Activated CD8-positive, alpha-beta memory T cell treated with anti-CD3 and anti-CD28 coated beads for 1 hour (primary cell): ENCODE results near the gene ATG16L2.
"Not testable (repeated sequence)": the region's sequence is repeated elsewhere in the genome, so short reads cannot be mapped to it uniquely, and the experiment has no call there.

Source experiments
- DNase-seq, 2 donors: peaks; one replicate each; pipeline ENCODE4 v3.0.0-alpha.2; 2020; ENCODE audit warnings: low read depth in 1 of 2; ENCODE audit errors: extremely low read depth in 1 of 2

Gene ATG16L2

DNA sequence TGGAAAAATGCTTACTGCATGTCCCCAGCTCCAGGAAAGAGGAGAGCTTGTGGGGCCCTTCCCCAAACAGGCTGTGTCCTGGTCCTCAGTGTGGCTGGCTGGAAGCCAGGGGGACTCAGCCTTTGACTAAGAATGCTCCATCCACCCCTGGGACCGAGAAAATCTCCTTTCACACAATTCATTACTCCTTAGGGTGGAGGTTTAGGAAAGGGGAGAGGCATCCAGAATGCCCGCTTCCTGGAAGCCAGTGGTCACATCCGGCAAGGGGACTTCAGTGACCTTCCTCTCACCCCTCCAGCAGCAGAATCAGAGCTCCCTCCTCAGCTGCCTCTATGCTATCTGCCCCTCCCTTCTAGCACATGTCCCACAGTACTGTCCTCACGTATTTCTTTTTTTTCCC is 21.9 kb downstream of the ATG16L2 start:
- no peak for DNase-seq

DNA sequence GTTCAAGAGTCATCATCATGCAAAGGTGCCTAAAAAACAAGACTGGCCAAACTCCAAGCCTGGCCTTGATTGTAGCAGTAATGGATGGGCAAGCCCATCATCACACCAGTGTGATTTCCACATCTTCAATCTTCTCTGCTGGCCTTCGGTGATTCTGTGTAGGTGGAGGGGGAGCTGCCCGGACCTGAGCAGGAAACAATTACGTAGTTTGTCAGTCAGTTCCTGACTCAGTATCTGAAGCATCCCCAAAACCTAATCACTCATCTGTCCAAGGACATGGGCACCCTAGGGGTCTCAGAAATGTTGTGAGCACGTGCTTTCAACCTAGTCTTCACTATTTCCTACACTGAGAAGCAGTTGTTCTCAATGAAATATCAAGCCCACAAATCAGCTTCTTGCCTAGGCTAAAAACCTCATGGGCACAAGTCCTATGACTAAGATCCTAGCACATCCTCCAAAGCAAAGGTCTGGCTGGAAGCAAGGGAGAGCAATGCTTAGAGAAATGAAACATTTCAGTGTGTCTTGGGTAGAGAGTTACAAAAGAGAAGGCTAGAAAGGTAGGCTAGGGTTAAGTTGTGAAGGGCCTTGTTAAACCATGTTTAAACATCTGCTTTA is 24.6 kb downstream of the ATG16L2 start:
- no peak for DNase-seq

DNA sequence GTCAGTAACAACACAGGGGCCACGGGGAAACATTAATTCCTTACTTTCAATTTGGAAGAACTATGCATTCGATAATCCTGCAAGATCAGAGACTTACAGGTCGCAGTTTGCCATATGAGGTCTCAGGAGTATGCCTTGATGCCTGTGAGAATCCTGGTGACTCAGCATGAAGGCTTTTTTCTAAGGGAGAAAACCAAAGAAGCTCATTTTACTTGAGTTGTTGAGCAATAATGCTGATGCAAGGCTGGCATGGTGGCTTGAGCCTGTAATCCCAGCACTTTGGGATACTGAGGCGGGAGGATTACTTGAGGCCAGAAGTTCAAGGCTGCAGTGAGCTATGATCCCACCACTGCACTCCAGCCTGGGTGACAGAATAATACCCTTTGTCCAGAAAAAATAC is 26.6 kb downstream of the ATG16L2 start:
- DNase-seq = no peak

DNA sequence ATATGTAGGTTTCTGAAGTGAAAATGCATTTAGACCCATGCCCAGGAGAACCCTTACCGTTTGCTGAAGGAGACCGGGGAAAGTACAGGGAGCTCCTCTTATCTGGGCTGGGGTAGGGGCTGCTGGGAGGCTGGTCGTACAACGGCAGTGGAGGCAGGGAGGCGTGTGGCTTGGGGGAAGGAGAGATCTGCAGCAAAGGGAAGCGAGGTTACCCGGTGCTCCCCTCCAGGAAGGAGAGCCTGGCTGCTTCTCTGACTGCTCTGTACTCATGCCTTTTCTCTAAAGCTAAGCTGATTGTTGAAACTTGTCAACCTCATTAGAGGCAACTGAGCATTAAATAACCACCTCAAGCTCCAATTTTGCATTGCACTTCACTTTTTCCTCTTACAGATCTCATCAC is 27.2 kb downstream of the ATG16L2 start:
- DNase-seq = no peak

DNA sequence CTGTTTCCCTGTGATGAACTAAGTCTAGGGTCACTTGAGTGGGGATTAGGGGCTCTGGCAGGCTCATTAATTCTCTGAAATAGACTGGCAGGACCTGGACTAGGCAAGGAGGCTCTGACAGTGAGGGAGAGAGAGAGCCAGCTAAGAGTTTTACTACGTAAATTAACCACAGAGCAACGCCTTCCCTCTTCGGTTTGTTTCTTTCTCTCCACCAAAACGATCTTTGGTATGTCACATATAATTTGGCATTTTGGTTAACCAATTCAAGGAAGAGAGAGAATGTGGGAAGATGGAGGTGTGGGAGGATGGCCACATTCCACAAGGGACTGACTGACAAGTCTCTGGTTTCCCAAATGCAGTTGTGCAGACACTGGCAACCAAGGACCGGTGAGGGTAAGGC is 27.9 kb downstream of the ATG16L2 start:
- no peak for DNase-seq

DNA sequence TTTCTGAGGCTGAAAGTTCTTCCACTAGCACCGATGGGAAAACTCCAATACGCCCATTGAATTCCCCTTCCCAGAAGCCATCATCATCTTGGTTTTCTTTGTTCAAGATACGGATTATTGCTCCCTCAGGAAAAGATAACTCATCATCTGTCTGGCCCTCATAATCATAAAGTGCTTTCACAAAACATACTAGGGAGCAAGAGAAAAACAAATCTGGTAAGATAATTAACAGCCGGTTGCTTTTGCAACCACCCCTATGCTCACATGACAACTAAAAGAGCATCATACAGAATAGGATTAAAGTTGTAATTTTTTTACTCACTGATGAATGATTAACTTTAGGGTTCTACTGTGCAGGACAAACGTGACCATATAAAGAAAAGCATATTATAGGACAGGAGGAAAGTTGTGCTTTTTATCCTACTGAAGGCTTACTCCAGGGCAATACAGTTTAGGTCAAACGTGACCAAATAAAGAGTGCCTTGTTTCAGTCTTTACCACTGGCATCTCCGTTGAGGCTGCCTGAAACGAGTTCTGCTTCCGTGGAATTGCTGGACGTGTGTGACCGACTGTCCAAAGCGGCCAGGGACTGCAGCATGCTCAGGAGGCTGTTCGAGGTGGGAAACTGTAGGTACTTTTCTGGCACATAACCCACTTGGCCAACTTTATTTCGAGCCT is 28.6 kb downstream of the ATG16L2 start:
- no peak for DNase-seq

DNA sequence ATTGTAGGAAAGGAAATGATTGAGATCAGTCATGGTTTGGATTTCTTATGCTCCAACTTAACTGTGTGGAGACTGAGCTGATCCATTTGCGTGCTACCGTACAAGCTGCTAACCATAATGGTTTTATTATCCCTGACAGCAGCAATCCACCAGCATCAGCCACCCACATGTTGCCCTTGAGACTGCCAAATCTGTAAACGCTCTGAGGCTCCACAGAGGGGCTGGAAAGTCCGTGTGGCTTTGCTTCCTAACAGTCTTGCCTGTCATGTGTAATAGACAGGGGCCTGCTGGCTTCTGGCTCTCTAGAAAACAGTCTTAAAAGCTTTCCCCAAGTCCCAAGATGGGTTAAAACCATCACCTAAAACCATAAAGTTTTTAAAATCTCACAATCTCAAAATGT is 30.1 kb downstream of the ATG16L2 start:
- no peak for DNase-seq

DNA sequence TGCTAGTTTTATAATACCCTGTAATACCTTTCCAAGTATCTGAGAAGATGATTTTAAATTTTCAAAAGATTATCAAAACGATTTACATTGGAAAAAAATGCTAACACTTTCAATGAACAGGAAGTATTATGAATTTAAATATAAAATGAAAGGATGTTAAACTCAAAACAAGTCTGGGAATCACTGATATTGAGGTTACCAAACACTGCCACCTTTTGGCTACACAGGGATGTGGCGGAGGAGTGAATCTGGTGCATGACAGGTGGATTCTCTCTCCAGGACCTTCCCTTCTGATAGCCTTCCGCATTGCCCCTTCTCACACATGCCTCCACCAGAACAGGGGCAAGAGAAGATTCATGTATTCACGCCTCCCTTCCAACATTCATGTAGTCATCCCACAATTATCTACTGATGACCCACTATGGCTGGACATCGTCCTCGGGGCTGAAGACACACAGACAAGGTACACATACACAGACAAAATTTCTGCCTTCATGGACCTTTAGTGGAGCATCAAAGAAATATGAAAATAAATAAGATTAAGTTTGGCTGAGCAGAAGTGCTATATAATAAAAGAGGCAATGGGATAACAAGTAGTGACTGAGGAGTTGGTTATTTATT is 34.7 kb downstream of the ATG16L2 start:
- DNase-seq = no peak

DNA sequence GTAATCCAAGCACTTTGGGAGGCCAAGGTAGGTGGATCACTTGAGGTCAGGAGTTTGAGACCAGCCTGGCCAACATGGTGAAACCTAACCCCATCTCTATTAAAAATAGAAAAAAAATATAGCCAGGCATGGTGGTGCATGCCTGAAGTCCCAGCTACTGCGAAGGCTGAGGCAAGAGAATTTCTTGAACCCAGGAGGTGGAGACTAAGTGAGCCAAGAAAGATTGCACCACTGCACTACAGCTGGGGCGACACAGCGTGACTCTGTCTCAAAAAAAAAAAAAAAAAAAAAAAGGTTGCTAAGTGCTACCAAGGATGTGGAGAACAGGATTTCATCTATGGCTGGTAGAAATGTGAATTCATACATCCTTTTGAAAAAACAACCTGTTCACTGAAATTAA is 36.6 kb downstream of the ATG16L2 start:
- no peak for DNase-seq

DNA sequence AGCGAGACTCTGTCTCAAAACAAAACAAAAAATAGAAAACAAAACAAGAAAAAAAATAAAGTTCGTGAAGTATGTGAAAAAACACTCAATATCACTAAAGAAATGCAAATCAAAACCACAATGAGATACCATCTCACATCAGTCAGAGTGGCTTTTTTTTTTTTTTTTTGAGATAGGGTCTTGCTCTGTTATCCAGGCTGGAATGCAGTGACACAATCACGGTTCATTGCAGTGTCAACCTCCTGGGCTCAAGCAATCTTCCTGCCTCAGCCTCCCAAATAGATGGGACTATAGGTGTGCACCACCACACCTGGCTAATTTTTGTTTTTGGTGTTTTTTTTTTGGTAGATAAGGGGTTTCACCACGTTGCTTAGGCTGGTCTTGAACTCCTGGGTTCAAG is 37.5 kb downstream of the ATG16L2 start:
- DNase-seq = no peak

DNA sequence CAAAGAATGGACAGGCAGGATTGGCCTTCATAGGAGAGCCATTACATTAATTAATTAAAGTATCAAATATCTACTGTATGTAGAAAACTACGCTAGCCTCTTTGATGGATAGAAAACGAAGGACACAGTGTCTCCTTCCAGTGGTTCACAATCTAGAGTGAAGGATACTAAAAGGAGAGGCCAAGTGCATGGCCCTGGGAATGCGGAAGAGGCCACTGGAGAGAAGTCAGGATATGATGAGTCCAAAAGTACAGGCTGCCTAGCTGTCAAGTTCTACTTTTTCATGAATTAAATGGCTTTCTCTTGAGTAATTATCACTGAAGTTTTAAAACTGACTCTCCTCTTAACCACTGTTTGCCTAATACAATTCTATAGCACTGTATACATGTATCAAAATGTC is 41.9 kb downstream of the ATG16L2 start:
- DNase-seq = no peak

DNA sequence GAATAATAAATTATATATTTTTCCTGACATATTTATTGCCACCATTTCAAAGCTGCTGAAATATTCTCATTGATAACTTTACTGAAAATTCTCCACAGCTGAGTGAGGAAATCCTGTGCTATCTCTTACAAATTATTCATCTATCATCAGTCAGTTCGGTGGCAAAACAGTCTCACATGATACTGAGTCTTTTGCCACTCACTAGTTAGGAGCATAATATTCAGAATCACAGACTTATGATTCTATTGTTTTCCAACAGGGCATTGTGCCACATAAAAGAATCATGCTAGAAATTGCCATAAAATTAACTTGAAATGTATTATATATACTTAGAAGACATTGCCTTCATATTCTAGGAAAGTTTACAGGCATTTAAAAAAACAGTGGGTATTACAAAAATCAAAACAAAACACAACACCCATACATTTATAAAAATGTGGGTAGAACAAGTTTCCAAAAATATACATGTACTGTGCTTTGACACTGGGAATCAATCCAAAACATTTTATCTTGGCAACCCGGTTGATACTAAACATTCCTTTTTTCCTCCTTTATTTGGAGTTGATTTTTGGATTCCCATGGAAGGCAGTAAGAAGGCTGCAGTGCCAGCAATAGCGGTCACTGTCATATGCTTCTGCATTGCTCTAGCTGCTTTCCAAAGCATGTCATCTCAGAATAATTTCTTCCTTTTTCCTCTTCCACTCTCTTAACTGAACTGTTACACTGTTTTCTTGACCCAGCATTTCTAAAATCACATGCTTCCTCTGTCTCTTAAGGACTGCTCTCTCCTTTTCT is 42.5 kb downstream of the ATG16L2 start:
- DNase-seq = no peak

DNA sequence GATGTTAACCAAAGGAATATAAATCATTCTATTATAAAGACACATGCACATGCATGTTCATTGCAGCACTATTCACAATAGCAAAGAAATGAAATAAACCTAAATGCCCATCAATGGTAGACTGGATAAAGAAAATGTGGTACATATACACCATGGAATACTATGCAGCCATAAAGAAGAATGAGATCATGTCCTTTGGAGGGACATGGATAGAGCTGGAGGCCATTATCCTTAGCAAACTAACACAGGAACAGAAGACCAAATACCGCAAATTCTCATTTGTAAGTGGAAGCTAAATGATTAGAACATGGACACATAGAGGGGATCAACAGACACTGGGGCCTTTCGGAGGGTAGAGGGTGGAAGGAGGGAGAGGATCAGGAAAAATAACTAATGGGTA is 44.1 kb downstream of the ATG16L2 start:
- DNase-seq = not testable (repeated sequence)

DNA sequence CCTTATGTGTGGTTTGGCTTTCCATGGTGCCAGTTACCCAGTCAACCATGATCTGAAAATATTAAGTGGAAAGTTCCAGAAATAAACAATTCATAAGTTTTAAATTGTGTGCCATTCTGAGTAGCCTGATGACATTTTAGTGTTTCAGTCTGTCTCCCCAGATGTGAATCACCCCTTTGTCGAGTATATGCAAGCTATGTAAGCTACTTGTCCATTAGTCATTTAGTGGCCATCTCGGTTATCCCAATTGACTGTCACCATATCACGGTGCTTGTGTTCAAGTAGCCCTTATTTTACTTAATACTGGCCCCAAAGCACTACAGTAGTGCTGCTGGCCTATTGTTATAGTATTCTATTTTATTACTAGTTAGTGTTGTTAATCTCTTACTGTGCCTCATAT is 44.9 kb downstream of the ATG16L2 start:
- no peak for DNase-seq

DNA sequence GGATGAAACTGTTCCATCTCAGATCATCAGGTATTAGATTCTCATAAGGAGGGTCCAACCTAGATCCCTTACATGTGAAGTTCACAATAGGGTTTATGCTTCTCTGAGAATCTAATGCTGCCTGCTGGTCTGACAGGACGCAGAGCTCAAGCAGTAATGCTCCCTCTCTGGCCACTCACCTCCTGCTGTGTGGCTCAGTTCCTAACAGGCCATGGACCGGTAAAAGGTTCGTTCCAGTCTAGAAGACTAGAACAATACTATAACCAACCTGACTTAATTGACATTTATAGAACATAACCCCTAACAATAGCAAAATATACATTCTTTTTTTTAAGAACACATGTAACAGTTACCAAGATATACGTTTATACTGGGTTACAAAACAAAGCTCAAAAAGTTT is 45.8 kb downstream of the ATG16L2 start:
- no peak for DNase-seq

DNA sequence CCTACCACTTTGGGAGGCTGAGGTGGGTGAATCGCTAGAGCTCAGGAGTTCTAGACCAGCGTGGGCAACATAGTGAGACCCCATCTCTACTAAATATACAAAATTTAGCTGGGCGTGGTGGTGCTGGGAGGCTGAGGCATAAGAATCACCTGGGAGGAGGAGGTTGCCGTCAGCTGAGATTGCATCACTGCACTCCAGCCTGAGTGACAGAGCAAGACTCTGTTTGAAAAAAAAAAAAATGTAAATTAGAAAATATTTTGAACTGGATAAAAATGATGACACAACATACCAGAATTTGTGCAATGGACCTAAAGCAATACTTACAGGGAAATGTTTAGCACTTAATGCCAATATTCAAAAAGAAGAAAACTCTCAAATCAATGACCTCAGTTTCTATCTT is 46.4 kb downstream of the ATG16L2 start:
- no peak for DNase-seq

DNA sequence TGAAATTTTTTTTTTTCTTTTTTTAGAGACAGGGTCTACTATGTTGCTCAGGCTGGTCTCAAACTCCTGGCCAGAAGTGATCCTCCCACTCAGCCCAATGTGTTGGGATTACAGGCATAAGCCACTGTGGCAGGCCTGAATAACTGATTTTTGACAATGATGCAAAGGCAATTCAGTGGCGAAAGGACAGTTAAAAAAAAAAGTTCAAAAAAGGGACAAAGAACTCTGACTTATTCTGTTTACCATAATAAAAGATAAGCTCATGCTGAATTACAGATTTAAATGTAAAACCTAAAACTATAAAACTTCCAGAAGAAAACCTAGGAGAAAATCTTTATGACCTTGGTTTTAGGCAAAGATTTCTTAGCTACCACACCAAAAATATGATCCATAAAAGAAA is 48.9 kb downstream of the ATG16L2 start:
- DNase-seq = no peak

DNA sequence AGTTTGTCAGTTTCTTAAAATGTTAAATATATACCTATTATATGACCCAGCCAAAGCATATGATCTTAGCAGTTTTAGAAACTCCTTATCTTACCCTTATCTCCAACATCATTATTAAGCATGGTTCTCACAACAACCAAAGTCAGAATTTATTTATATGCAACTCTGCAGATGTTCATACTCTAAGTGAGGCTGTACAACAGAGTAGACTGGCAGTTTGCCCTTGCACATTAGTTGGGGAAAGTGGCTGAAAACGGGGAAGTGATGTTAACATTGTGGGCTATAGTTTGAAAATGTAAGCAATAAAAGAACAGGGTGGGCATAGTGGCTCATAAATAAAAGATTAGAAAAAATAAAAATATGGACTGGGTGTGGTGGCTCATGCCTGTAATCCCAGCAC is 49.7 kb downstream of the ATG16L2 start:
- no peak for DNase-seq

DNA sequence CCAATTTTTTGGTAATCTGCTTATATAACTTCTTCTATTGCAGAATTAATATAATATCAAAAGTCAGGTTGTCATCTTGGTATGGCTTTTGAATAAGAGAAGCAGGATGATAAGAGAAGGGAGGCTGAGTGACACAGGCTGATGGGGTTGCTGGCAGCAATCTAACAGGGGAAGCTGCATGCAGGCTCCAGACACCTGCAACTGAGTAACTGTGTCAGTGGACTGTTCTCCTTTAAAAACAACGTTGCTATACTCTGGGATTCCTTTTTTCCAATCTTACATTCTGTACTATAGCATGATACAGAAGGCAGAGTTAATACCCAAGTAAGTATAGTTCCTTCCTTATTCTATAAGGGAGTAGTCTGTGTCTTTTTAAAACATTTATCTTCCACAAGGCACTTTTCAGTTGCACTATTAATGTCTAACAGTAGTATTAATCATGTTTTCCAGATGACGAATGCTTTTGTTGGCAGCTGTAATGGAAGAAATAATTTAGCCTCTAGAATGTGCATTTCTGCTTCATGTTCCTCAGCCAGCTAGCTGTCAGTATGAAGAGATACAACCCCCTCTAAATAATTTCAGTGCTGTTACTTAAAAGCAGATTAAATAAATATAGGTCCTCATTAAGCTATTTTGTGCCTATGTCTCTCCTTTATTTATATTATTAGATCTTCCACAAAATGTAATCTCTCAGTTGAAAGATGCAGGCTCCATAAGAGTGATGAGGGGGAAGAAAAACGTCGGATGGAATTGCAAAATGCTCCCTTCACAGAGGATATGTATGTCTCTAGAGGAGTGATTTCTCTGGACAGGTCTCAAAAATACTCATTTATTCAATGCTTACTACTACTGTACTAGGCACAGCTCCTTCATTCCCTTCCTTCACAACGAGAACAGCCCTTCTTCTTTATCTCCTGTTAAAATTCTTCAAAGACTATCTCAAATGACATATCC is 50.8 kb downstream of the ATG16L2 start:
- DNase-seq = no peak

DNA sequence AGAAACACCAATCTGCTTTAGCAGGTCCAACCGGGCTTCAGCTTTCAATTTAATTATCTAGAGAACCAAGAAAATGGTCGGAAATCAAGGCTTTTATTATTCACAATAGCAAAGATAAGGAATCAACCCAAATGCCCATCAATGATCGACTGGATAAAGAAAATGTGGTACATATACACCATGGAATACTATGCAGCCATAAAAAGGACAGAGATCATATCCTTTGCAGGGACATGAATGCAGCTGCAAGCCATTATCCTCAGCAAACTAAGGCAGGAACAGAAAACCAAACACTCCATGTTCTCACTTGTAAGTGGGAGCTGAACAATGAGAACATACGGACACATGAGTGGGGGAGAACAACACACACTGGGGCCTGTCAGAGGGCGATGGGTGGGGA is 53.8 kb downstream of the ATG16L2 start:
- no peak for DNase-seq

DNA sequence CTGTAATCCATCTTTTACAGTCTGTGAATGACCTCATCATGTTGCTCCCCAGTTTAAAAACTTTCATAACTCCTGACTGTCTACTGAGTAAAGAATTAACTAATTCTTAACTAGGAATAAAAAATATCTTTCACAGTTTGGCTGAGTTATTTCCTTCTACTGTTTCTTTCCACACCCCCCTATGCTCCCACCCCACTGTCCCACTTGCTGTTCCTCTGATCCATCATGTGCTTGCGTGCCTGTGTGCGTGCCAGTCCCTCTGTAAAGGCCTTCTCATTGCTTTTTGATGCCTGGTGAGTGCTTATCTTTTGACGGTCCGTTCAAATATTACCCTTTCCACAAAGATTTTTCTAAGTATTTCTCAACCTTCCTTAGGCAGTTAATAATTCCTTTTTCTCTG is 55.6 kb downstream of the ATG16L2 start:
- DNase-seq = no peak
